Middle frontal gyrus (tissue), 1 donor: Measurements from ENCODE around the gene CDCA4.

ENCODE experiments used
- DNase-seq: peaks from one replicate; pipeline ENCODE4 v3.0.0-alpha.2; 2015; ENCODE audit warnings: low spot score; ENCODE audit errors: extremely low spot score

The CDCA4 gene

DNA sequence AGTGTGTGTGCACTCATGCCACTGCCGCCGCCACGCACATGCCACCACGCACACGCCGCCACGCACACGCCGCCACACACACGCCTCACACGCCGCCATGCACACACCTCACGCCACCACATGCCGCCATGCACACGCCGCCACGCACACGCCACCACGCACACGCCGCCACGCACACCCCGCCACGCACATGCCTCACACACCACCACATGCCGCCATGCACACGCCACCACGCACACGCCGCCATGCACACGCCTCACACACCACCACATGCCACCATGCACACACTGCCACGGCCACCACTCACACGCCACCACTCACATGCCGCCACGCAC, 29.0 kb downstream of the CDCA4 start:
- DNase-seq, result no peak

GRCh38 chr14:104989951-104990303, 31.0 kb downstream of the CDCA4 start:
- no peak for DNase-seq

DNA sequence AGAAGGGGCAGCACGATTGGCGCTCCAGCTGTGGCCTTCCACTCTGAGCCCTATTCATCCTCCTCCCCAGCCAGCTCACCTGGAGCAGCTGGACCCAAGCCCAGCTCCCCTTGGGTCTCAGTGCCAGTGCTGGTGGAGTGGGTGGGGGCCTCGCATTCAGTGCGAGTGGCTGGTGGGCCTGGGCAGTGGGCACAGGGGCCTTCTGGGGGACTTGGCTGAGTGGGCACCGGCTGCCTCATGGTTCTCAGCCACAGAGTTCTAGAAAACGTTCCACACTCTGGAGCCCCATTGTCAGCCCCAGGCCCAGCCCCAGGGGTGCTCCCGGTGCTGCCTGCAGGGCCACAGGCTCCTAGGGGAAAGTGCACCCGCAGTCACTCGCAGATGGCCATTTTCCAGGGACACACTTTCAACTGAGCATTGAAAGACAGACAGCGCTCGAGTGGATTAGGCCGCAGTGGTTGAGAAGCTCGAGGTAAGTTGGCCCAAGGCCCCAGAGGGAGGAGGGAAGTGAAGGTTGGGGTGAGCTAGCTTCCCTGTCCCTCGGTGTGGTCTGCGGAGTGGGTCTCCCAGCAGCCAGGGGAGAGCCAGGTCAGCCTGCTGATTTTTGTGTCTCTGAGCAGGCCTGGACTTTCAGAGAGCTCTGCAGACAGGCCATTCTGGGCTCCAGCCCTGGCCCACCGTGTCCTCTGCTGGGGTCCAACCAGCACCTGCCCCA, 31.5 kb downstream of the CDCA4 start:
- DNase-seq, result no peak

- no peak for DNase-seq
Observed at GRCh38 chr14:104986487-104987164, 34.3 kb downstream of the CDCA4 start.

DNA sequence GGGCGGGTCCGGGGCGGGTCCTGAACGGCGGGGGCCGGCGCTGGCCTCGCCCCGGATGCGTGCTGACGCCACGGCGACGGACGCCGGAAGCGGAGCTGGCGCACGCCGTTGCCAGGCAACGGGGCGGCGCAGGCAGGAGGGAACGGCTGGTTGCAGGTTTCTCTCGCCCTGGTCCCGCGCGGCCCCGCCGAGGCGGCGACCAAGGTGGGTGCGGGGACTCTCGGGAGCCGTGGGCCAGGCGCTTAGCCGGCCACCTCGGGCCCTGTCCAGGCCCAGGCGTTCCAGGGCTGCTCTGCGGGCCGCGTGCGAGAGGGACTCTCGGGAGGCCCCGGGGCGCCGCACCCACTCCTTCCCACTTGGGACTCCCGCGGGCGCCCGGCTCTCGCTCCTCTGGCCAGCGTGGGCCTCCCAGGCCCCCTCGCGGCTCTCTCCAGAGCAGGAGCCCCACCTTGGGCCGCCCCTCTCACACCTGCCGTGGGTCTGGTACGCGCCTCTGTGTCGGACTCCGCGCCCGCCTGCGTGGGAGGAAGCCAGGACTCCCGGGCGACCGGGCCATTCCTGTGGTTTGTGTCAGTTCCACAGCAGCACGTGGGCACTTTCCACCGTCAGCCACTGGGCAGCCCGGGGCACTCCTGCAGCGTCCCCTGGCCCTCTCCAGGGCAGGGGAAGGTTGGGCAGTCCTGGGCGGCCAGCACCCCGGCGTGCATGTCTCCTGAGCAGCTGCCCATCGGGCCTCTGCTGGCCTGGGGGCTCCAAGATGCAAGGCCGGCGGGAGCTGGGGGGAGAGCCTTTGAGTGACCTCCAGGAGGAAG, 35.0 kb downstream of the CDCA4 start, which contains the start of gene CLBA1:
Gene CLBA1 (plus strand): TSS at position 114 of the 812 bp plus-strand sequence. CDS start 644 bp downstream, at position 758.
- peak; percentile 88 for DNase-seq

- no peak for DNase-seq
Observed at GRCh38 chr14:104984056-104984894, 36.6 kb downstream of the CDCA4 start.

- no peak for DNase-seq
Observed at GRCh38 chr14:104983231-104983721, 37.6 kb downstream of the CDCA4 start.

DNA sequence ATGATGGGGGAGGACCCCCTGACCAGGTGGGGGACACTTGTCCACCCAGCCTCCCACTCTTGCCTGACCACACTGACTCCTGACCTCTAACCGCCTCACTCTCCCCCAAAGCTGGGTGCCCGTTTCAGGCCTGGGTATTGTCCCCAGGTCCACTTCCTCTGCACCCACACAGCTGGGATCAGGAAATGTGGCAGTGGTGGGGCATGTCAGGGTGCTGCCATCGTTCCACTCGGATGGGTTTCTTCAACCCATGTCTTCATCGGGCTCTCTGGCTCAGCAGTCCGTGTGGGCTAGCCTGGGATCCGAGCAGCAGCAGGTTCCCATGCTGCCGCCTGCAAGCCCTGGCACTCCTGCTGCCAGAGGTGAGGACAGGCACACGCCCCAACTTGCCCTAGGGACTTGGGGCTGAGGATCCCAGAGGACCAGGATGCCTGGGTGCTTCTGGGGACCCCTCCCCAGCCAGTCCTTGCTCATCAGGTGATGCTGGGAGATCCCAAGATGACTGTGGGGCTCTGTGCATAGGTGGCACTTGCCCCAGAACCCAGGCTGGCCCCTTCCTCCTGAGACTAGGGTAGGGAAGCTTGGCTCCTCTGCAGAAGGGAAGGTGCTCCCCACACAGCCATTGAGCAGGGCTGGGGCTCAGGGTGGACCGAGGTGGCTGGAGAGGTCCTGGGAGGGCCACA, 38.2 kb downstream of the CDCA4 start:
- no peak for DNase-seq

- DNase-seq, result no peak
Observed at GRCh38 chr14:104981699-104982541, 39.0 kb downstream of the CDCA4 start.

- DNase-seq, result no peak
Observed at GRCh38 chr14:104980611-104981531, 40.0 kb downstream of the CDCA4 start.

GRCh38 chr14:104979758-104980610, 40.9 kb downstream of the CDCA4 start:
- no peak for DNase-seq

DNA sequence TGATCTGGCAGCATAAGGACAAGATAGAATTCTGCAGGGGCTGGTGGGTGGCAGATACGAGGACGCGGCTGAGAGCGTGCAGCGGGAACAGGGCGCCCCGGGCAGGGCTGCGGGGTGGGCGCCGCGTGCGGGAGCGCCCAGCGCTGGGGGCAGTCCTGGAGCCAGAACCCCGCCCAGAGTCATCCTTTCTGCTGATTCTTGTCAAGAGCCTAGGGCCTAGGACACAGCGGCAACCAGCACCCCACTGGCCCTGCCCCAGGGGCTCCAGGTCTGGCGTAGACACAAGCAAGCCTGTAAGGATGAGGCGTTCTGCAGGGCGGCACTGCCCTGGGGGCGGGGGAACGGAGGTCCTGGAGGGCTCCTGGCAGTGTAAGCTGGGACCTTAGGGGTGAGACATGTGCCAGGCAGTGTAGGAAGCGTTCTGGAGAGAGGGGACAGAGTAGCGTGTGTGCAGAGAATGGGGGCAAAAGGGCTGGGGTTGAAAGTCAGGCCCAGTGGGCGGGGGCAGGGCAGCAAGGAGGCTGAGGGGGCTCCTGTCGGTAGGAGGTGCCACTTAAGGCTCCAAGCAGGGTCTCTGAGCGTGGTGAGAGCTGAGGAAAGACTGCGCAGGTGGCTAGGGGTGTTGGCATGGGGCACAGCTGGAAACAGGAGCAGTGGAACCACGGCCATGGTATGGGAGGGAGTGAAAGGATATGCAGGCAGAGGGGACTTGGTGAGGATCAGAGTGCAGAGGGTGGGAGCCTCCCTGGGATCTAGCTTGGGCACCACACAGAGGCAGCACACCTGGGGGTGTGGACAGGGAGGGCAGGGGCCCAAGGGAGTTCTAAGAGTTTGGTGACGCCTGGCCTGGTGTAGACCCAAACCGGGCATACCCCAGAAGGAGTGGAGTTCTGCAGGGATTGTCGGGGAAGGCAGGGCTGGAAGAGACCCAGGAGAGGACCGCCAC, 41.9 kb downstream of the CDCA4 start:
- DNase-seq, result no peak

GRCh38 chr14:104977681-104978653, 42.9 kb downstream of the CDCA4 start, which contains the start of gene AHNAK2:
AHNAK2 (minus strand) TSS chr14:104978374; CDS start chr14:104978237, 137 bp downstream.
- no peak for DNase-seq

- DNase-seq, result no peak
Observed at GRCh38 chr14:104977008-104977680, 43.7 kb downstream of the CDCA4 start.
